Choroid plexus epithelial cell (primary cell): ENCODE measurements around the gene DLEU7.

ENCODE experiments used
- DNase-seq: peaks from one replicate; pipeline ENCODE4 v3.0.0-alpha.2; 2010; ENCODE audit warnings: low read depth
- H3K4me3 ChIP-seq: 2 replicates; pipeline ENCODE4 v1.5.1; 2011; ENCODE audit warnings: low read depth, mild to moderate bottlenecking, control low read depth, low read length, moderate library complexity
- TF ChIP-seq, protein P1 (sequence below): conservative IDR thresholded peaks from 2 replicates; pipeline ENCODE4 v1.5.1; 2011; ENCODE audit warnings: low read depth, mild to moderate bottlenecking, control low read depth, inconsistent platforms, low read length, moderate library complexity

Gene DLEU7

DNA sequence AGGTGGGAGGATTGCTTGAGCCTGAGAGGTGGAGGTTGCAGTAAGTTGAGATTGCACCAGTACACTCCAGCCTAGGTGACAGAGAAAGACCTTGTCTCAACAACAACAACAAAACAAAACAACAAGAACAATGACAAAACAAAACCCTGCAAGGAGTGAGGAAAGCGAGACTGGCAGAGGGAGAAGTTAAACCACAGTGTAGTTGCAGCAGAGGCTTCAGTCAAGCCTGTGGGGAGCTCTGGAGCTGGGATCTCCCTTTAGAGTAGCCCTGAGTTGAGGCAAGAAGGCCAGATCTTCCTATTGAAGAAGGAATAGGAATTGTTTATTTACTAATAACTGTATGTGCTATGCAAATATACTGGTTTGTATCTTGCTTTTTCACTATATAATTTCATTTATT, 40.8 kb upstream of the DLEU7 start:
- no peak overlapping the region for H3K4me3 ChIP-seq
- DNase-seq: no peak
- TF ChIP-seq, protein P1, sequence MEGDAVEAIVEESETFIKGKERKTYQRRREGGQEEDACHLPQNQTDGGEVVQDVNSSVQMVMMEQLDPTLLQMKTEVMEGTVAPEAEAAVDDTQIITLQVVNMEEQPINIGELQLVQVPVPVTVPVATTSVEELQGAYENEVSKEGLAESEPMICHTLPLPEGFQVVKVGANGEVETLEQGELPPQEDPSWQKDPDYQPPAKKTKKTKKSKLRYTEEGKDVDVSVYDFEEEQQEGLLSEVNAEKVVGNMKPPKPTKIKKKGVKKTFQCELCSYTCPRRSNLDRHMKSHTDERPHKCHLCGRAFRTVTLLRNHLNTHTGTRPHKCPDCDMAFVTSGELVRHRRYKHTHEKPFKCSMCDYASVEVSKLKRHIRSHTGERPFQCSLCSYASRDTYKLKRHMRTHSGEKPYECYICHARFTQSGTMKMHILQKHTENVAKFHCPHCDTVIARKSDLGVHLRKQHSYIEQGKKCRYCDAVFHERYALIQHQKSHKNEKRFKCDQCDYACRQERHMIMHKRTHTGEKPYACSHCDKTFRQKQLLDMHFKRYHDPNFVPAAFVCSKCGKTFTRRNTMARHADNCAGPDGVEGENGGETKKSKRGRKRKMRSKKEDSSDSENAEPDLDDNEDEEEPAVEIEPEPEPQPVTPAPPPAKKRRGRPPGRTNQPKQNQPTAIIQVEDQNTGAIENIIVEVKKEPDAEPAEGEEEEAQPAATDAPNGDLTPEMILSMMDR: no peak

DNA sequence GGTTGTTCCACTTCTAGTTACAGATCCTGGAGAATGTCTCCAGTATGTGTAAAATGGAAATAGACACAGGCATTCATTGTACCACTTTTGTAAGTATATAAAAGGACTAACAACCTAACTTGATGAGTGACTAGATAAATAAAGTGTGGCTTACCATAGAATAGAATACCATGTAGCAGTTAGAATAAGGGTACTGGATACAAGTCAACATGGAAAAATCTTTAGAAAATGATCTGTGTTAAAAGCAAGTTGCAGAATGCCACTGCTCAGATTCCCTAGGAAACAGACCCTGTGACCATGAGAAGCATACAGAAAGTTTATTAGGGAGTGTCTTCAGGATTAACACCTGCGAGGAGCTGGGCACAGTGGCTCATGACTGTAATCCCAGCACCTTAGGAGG, 40.2 kb upstream of the DLEU7 start:
- no peak for DNase-seq
- TF ChIP-seq, protein P1: no peak
- no peak overlapping the region for H3K4me3 ChIP-seq

DNA sequence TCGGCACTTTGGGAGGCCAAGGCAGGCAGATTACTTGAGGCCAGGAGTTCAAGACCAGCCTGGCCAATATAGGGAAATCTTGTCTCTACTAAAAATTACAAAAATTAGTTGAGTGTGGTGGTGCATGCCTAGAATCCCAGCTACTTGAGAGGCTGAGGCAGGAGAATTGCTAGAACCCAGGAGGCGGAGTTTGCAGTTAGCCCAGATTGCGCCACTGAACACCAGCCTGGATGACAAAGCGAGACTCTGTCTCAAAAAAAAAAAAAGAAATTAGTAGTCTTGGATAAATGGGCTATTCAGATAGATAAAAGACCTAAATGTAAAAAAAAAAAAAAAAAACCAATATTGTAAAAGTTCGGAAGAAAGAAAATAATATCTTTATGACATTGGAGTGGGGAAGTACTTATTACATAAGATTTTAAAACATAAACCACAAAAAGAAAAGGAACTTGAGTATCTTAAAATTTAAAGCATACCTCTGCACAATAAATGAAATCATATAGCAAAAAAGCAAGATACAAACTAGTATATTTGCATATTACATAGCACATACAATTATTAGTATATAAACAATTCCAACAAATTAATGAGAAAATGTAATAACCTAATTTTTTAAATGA, 39.4 kb upstream of the DLEU7 start:
- TF ChIP-seq, protein P1: no peak
- no peak overlapping the region for H3K4me3 ChIP-seq
- no peak for DNase-seq

DNA sequence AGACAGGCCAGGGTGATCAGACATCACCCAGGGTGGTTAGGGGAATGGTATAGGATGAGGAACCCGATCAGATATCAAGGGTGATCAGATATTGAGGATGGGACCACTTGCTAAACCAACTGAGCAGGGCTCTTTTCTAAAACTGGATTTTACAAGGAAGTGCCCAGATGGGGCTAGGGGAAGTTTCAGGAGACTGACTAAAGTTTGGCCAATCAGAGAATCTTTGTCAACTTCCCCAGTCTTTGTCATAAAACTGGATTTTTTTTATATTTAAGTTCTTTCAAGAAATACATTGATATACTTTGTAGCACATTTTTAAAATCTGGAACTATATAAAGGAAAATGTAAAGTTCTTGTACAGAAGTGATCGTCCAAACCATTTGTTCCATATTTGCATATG, 30.5 kb upstream of the DLEU7 start:
- H3K4me3 ChIP-seq: no peak overlapping the region
- DNase-seq: no peak
- TF ChIP-seq, protein P1: no peak

DNA sequence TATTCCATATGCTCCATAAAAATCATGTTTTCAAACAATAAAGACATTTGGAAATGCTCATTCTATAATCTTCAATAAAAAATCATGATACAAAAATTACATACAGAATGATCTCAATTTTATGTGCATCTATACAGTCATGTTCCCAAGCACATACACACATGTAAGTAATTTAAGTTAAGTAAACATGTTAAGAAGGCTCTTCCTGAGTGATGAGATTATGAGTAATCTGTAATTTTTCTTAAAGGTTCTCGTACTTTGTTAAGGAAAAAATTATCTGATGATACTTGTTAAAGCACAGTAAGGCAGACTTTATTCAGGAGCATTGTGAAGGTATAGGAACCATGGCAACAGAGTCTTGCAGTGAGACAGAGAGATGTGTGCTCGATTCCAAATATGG, 30.0 kb upstream of the DLEU7 start:
- TF ChIP-seq, protein P1: no peak
- no peak overlapping the region for H3K4me3 ChIP-seq
- DNase-seq: no peak

DNA sequence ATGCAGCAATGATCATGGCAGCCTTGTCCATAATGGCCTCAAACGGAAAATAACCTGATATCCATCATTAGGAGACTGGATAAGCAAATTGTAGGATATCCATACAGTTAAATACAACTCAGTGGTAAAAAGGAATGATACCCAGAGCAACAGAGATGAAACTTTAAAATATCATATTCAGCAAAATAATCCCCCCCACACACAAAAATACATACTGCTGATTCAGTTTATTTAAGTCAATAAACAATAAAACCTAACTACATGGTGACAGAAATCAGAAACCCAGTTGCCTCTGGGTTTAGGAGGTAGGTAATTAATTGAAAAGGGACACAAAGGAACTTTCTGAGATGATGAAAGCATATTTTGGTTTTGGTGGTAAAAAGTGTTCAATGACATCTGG, 27.9 kb upstream of the DLEU7 start:
- TF ChIP-seq, protein P1: no peak
- H3K4me3 ChIP-seq: no peak overlapping the region
- no peak for DNase-seq

DNA sequence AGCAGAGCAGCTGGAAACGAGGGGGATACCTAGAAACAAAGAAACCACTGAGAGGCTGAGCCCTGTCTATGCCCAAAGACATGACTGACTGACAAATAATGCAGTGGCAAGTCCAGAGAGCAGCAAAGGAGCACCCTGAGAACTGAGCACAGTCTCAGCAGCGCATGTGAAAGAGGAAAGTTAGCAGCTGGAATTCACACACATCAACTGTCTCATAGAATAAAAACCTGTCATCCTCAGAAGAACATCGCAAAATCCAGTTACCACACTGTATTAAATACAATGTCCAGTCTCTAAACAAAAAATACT, 24.1 kb upstream of the DLEU7 start:
- H3K4me3 ChIP-seq: no peak overlapping the region
- no peak for DNase-seq
- TF ChIP-seq, protein P1: no peak
